HepG2 (cell line): ENCODE data around the gene GRIFIN. TPM values are rescaled to one million over a fixed set of nuclear protein-coding genes. Genes with fewer than 3 reads are reported as not detected.

ENCODE experiments used
- ARID4A ChIP-seq: sonication (generic); formaldehyde crosslinking; IDR thresholded peaks from 2 replicates; pipeline ENCODE4 v1.5.0; 2020; ENCODE audit warnings: mild to moderate bottlenecking, missing genetic modification reagents, borderline replicate concordance
- ATF1 ChIP-seq: IDR thresholded peaks from 2 replicates; pipeline ENCODE4 v1.6.1; 2016; ENCODE audit warnings: mild to moderate bottlenecking, control low read depth
- BCL6 ChIP-seq: IDR thresholded peaks from 2 replicates; pipeline ENCODE4 v1.6.1; 2016; ENCODE audit warnings: missing genetic modification reagents, missing compliant biosample characterization
- GATAD1 ChIP-seq: IDR thresholded peaks from 2 replicates; pipeline ENCODE4 v1.6.1; 2016; ENCODE audit warnings: missing genetic modification reagents, missing compliant biosample characterization
- GPBP1L1 ChIP-seq: sonication (generic); formaldehyde crosslinking; IDR thresholded peaks from 2 replicates; pipeline ENCODE4 v1.5.0; 2020; ENCODE audit warnings: mild to moderate bottlenecking, missing genetic modification reagents
- GTF2F1 ChIP-seq: fragments of 150-350 bp; IDR thresholded peaks from 2 replicates; pipeline ENCODE4 v1.6.1; 2014; ENCODE audit warnings: low read length
- HINFP ChIP-seq: sonication (generic); formaldehyde crosslinking; IDR thresholded peaks from 2 replicates; pipeline ENCODE4 v1.4.0; 2020; ENCODE audit warnings: low read depth, mild to moderate bottlenecking, missing genetic modification reagents
- HOMEZ ChIP-seq: IDR thresholded peaks from 2 replicates; pipeline ENCODE4 v1.6.1; 2016; ENCODE audit warnings: low read depth
- IRF1 ChIP-seq: sonication (generic); formaldehyde crosslinking; IDR thresholded peaks from 2 replicates; pipeline ENCODE4 v1.4.0; 2020; ENCODE audit warnings: low read depth, mild to moderate bottlenecking, missing genetic modification reagents
- RXRA ChIP-seq: sonication (generic); formaldehyde crosslinking; IDR thresholded peaks from 2 replicates; pipeline ENCODE4 v1.5.1; 2020; ENCODE audit warnings: missing genetic modification reagents
- TBX2 ChIP-seq: sonication (generic); formaldehyde crosslinking; IDR thresholded peaks from 2 replicates; pipeline ENCODE4 v1.5.0; 2020; ENCODE audit warnings: missing genetic modification reagents, mild to moderate bottlenecking, borderline replicate concordance
- YEATS2 ChIP-seq: sonication (generic); formaldehyde crosslinking; IDR thresholded peaks from 2 replicates; pipeline ENCODE4 v1.4.0; 2020; ENCODE audit warnings: missing genetic modification reagents, borderline replicate concordance
- ZBTB33 ChIP-seq: sonication (generic); formaldehyde crosslinking; IDR thresholded peaks from 2 replicates; pipeline ENCODE4 v1.4.0; 2020; ENCODE audit warnings: missing genetic modification reagents
- ZNF362 ChIP-seq: sonication (generic); formaldehyde crosslinking; IDR thresholded peaks from 2 replicates; pipeline ENCODE4 v1.4.0; 2020; ENCODE audit warnings: missing genetic modification reagents, mild to moderate bottlenecking, borderline replicate concordance
- ZNF547 ChIP-seq: sonication (generic); formaldehyde crosslinking; IDR thresholded peaks from 2 replicates; pipeline ENCODE4 v1.5.1; 2020; ENCODE audit warnings: mild to moderate bottlenecking, missing genetic modification reagents
- ZNF576 ChIP-seq: sonication (generic); formaldehyde crosslinking; IDR thresholded peaks from 2 replicates; pipeline ENCODE4 v1.4.0; 2020; ENCODE audit warnings: mild to moderate bottlenecking, missing genetic modification reagents
- polyA plus RNA-seq, 8 experiments: library from polyadenylated mRNA; depleted of rRNA in 3 of 8; stranded (reverse) in 7 of 8; unstranded in 1 of 8; fragments of >200 nt; fragmentation: Illumina TruSeq in 4 of 8; extraction: Trizol in 4 of 8; gene quantifications; 2 replicates each; pipeline versions ENCODE4 v1.2.1 to v1.2.3, GENCODE V29; 2011 to 2016; ENCODE audit warnings: low read depth in 4 of 8, missing spikeins in 1 of 8, mixed read lengths in 1 of 8; ENCODE audit not compliant: insufficient read depth in 1 of 8
- total RNA-seq, 5 experiments: library from RNA; depleted of rRNA; stranded (reverse); fragments of >200 nt; fragmentation: Illumina TruSeq; extraction: Trizol; gene quantifications; 2 replicates each; pipeline ENCODE4 v1.2.3, GENCODE V29; 2016; ENCODE audit warnings: low read depth in 1 of 5

Gene GRIFIN
- total and polyA plus RNA-seq, 2 of the 13 experiments (the other 11 are each of a cell fraction or from before 2014, with no cell fraction given): not detected

GRCh38 chr7:2452074-2452507 lies 24.1 kb downstream of the GRIFIN start (continued):
- TF ChIP-seq ZNF362 (CRISPR knock-in tag) (no peak), ARID4A (peak; percentile 9; the same call in 1 of the 2 replicates), GTF2F1 (no peak), HOMEZ (no peak), ZBTB33 (no peak), RXRA (CRISPR knock-in tag) (no peak; the same call in 1 of the 2 replicates), GATAD1 (CRISPR knock-in tag) (0 out of 2 replicates have a peak, but pooled peaks have one; percentile 8), HINFP (CRISPR knock-in tag) (no peak), ZNF576 (CRISPR knock-in tag) (no peak), TBX2 (CRISPR knock-in tag) (0 out of 2 replicates have a peak, but pooled peaks have one; percentile 8), YEATS2 (CRISPR knock-in tag) (no peak), ATF1 (CRISPR knock-in tag) (no peak), ZNF547 (CRISPR knock-in tag) (no peak), GPBP1L1 (CRISPR knock-in tag) (no peak), BCL6 (CRISPR knock-in tag) (no peak), IRF1 (CRISPR knock-in tag) (no peak)
